Keratinocyte (primary cell): ENCODE data around the gene NUDT12.

ENCODE experiments used
- CTCF ChIP-seq, 3 experiments: IDR thresholded peaks in 1 of 3; conservative IDR thresholded peaks in 1 of 3; optimal IDR thresholded peaks in 1 of 3; 2 replicates in 2 of 3; 3 replicates in 1 of 3; pipeline versions ENCODE3 to v1.5.1; 2011; ENCODE audit warnings: low read length in 3 of 3, mild to moderate bottlenecking in 3 of 3, moderate library complexity in 2 of 3, control low read depth in 1 of 3, inconsistent platforms in 1 of 3; ENCODE audit not compliant: insufficient read depth in 2 of 3; ENCODE audit errors: extremely low read depth in 1 of 3
- EZH2 ChIP-seq: IDR thresholded peaks from one replicate; pipeline ENCODE4 v1.6.1; 2012; ENCODE audit warnings: inconsistent platforms, mild to moderate bottlenecking, low read length, moderate library complexity

GRCh38 chr5:103562453-103563157 lies at the start of gene NUDT12:
- TF ChIP-seq EZH2 = no peak
- no peak for TF ChIP-seq CTCF (optimal IDR thresholded peaks at IDR 0.05 in 1 of 3, IDR thresholded peaks at IDR 0.05 in 1 of 3, conservative IDR thresholded peaks at IDR 0.05 in 1 of 3; ENCODE audit: extremely low read depth in 1 of 3, insufficient read depth in 2 of 3, low read length in 3 of 3)
